Left forelimb (tissue), 1 donor: Measurements from ENCODE around the gene HECTD4.
"Not testable (repeated sequence)": the region's sequence is repeated elsewhere in the genome, so short reads cannot be mapped to it uniquely, and the experiment has no call there.

Experiments used
- DNase-seq: peaks from one replicate; pipeline ENCODE4 v3.0.0-alpha.2; 2018; ENCODE audit warnings: low spot score

HECTD4 gene

DNA sequence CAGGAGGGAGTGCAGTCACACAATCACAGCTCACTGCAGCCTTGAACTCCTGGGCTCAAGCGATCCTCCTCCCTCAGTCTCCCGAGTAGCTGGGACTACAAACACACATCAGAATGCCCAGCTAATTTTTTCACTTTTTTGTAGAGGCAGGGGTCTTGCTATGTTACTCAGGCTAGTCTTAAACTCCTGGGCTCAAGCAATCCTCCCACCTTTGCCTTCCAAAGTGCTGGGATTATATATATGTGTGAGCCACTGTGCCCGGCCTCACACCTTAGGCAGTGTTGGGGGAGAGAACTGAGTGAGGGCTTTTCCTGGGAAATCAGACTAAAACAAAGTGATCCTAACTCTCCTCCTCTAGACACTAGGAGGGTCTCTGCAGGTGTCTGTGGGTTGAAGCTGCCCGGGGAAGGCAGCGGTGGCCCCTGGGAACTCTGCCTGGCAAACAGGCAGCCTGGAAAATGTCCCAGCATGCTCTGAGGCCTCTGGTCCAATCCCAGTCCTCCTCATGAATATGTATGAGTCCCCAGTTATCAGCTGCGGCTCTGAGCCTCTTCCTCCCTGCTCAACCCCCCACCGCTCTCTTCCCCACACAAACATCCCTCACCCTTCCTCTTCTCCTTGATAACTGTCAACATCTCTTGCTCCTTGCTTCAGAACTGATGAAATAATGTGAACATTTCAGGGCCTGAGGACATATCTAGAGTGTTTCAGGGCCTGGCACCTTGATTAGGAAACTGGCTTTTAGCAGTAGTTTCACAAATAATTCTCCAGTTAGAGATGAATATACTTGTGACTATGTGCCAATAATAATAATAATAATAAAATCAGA, 265.8 kb downstream of the HECTD4 start:
- DNase-seq: no peak

DNA sequence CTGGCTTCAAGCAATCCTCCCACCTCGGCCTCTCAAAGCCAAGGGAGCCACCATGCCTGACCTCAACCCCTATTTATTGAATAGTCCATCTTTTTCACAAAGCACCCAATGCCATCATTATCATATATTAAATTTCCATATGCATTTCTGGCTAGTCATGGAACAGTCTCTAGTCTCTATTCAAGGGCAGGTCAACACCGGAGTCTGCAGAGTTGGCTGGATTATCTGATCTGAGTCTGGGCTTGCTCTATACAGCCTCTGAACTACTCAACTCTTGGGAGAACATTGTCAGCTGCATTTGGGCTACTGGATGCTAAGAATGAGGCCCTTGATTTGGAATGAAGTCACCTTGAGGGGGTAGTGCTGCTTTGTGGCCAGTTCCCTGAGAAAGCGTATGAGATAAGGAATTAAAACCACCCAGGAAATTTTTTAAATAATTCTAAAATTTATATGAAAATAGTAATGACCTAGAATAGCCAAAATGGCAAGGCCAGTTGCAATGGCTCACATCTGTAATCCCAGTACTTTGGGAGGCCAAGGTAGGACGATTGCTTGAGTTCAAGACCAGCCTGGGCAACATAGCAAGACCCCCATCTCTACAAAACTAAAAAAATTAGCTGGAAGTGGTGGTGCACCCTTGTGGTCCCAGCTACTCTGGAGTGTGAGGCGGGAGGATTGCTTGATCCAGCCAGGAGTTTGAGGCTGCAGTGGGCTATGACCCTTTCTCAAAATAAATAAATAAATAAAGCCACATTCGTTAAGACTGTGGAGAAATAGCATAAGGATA, 266.8 kb downstream of the HECTD4 start:
- DNase-seq: no peak

DNA sequence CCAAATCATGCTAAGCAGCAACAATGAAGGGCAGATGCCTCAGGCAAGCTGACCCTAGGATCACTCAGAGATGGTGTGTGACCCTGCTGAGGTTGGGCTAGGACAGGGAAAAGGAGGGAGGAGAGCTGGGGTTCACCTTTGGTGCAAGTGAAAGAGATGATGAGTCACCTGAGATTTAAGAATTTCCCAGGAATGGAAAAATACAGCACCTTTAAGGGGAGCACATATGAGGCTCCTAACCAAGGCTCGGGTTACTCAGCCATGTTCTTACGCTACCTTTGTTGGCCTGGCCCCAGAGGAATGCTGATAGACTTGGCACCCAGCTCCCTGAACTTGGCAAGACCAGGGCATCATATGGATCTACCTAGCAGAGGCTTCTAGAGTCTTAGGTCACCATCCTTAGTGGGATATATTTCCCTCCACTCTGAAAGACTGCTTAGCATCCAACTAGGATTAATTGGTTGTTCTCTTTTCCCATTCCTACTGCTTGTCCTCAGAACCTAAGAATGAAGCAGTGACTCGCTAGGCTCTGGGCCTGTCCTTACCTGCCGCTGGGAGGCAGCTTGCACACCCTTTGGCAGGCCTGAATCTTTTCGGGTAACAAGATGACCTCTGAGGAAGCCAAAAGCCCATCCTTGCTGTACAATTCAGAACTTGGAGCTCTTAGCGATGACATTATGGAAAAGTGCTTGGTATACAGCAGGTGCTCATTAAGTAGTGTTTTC, 269.7 kb downstream of the HECTD4 start:
- no peak for DNase-seq

DNA sequence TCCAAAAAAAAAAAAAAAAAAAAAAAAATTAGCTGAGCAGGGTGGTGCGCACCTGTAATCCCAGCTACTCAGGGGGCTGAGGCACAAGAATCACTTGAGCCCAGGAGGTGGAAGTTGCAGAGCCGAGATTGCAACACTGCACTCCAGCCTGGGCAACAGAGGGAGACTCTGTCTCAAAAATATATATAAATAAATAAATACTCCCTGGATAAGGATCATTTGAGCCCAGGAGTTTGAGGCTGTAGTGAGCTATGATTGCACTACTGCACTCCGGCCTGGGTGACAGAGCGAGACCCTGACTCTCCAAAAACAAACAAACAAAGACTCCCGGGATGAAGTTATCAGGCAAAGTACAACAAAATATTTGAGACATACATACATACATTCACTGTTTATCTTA, 270.3 kb downstream of the HECTD4 start:
- DNase-seq: no peak

DNA sequence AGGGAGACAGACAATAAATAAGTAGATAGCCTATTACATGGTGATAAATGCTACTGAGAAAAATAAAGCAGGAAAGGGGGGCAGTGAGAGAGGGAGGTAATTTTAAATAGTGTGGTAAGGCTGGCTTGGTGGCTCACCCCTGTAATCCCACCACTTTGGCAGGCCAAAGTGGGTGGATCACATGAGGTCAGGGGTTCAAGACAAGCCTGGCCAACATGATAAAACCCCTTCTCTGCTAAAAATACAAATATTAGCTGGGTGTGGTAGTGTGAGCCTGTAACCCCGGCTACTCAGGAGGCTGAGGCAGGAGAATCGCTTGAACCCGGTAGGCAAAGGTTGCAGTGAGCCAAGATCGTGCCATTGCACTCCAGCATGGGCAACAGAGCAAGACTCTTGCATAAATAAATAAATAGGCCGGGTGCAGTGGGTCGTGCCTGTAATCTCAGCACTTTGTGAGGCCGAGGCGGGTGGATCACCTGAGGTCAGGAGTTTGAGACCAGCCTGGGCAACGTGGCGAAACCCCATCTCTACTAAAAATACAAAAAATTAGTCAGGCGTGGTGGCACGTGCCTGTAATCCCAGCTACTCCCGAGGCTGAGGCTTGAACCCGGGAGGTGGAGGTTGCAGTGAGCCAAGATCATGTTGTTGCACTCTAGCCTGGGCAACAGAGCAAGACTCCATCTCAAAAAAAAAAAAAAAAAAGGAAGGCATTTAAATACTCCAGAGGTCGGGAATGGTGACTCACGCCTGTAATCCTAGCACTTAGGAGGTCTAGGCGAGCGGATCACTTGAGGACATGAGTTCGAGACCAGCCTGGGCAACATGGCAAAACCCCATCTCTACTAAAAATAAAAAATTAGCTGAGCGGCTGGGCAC, 271.2 kb downstream of the HECTD4 start:
- DNase-seq: not testable (repeated sequence)
